ENCODE results near the gene DPP6. TPM values are rescaled to one million over a fixed set of nuclear protein-coding genes. Genes with fewer than 3 reads are reported as not detected.

DPP6 gene
- total RNA-seq, 1 donor from 2014 or later: not detected

DNA sequence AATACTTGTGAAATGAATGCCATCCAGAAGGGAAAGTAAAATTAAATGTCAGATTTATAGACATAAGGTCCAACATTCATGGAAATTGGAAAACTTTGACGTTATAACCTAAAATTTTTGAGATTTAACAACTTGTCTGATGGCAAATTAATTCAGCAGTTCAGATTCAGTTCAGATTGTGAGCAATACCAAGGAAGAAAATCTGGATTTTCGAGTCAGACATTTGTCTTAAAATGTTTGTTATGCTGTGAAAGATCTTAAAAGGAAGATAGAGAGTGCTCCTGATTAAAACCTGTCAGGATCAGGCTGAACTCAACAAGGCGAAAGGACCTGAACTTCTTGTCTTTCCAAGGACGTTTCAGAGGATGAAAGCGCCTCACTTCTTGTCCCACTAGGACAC, 629.8 kb downstream of the DPP6 start:
- DNase-seq (ENCODE audit: extremely low read depth, low read depth, low spot score): no peak

DNA sequence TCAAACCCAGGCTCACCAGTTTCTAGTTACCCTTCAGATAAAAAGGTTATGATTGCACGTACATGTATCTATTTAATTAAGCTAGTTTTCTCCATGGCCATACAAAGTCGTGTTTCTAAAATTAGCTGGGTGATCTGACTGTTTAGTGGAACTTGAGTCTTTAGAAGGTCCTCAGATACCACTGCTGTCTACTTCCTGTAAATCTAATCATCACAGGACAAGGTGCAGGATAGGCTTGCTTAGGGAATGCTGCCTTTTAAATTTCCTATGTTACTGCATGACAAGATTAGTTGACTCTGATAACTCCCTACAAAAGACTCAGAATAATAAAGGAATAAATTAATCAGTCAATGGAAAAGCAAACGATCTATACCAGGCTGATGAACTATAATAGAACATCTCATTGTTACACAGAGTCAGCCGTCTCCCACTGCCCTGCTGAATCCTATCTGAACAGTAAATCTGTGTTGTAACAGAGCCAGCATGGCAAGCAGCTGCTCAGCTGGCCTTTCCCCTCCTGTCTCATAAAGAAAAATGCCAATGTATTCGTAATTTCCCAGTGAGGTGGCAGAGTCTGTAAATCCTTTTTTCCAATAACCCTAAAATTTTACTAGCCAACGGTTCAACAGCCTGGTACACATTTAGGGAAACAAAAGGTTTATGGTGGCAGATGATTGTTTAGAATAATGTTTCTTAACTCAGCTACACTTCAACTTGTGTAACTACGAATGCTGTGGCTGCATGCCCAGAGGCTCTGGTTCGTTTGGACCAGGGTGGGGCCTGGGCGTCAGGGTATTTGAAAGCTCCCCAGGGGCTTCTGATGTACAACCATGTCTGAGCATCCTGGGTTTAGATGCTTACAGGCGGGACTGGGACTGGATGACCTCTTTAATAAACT, 632.7 kb downstream of the DPP6 start:
- DNase-seq (ENCODE audit: extremely low read depth, low read depth, low spot score): no peak

DNA sequence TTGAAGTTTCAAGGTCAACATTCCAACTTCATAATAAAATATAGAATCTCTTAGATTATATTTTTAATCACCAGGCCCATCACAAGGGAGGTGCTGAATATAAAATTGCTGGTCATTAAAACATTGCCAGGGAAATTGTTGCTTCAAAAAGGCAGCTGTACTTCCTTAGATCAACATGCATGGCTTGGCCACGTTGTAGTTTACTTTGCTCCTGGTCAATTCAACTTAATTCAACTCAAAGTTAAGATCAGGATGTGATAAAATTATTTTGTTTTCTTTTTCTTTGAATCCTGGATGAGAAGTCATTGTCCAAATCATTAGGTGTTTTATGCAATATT, 633.3 kb downstream of the DPP6 start:
- no peak for DNase-seq (ENCODE audit: extremely low read depth, low read depth, low spot score)

DNA sequence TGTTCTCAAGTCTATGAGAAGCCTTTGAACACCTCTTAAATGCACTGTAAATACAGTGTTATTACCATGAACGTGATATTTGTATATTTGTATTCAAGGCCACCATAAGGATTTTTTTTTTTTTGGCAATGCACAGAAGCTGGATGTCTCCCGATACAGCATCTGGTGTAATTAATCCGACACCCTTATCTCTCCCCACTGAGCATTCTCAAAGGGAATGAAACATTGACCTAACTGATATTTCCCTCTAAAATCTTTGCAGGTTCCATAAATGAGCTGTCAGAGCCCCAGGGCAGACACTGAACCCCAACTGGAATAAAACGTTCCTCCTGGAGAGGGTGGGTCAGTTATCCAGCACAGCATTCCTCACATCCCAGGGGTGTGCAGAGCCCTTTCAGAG, 634.1 kb downstream of the DPP6 start:
- no peak for DNase-seq (ENCODE audit: extremely low read depth, low read depth, low spot score)

DNA sequence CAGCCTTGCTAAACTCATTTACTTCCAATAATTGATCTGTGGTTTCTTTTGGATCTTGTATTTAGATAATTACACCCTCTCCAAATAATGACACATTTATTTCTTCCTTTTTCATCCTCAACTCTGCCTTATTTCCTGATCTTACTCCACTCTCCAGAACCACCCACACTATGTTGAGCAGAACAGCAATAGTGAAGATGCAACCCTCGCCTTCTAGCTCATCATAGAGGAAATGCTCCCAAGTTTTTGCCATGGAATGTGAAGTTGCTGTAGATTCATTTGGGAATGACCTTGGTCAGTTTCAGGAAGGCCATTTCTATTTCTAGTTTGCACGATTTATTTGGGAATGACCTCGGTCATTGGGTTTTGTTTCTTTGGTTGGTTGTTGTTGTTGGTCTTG, 636.8 kb downstream of the DPP6 start:
- DNase-seq (ENCODE audit: extremely low read depth, low read depth, low spot score): no peak

DNA sequence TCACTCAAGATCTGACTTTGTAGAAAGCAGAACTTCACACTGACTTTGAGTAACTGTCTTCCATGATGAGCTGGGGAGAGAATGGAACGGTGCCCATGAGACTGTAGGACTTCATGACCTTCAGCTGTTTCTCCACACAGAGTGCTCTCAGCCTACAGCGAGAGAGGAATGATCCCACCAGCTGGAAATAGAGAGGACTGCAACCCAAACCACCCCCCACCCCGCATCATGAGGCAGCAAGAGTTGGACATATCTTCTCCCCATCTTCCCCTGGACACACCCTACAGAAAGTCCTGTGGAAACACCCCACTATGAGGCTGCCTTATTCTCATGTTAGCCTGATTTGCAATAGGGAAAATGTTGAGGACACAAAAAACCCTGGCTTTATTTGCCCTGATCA, 638.2 kb downstream of the DPP6 start:
- DNase-seq (ENCODE audit: extremely low read depth, low read depth, low spot score): no peak

DNA sequence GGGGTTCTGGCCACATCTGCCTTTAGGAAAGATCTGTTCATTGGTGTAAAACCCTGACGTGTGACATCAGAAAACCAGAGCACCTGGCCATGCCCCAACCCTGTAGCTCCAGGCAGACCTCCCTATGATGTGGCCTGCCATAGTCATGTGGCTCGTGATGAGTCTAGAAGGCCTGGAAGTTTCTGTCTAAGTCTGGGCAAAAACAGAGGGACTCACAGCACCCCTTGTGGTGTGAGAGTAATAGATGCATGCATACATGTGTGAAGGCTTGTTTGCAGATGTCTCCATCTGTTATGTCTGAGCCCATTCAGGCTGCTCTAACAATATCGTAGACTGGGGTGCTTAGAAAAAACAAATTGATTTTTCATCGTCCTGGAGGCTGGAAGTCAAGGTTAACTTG, 641.5 kb downstream of the DPP6 start:
- DNase-seq (ENCODE audit: extremely low read depth, low read depth, low spot score): no peak

DNA sequence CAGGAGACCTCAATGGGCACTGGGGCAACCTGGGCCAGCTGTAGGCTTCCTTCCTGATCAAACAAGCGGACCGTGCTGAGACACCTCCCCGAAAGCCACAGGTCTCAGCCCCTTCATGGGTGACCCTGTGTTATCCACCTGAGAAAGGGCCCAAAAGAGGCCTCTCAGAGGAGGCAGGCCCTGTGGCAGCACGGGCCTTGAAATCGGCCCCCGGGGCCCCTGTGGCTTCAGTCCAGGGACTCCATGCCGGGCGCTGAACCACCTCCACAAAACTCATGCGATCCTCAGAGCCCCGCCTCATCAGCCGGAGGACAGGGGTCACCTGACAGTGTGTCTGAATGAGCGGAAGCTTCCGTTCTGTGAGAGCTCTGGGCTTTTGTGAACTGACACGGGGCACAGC, 643.6 kb downstream of the DPP6 start:
- DNase-seq (ENCODE audit: extremely low read depth, low read depth, low spot score): no peak

DNA sequence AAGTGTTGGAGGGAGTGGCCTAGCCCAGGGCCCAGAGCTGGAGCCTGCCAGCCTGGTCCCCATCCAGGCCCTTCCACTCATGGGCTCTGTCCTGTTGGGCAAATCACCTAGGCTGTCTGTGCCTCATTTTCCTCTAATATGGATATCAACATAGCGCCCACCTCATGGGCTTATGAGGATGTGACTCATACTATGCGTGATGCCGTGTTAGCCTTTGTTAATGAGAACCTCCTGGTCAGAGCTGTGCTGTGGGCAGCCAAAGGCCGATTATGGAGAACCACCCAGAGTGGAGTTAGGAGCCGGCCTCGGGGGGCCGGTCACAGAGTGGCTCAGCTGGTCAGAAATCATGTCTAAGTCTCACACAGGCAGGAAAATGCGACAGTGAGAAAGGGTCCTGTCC, 644.4 kb downstream of the DPP6 start:
- no peak for DNase-seq (ENCODE audit: extremely low read depth, low read depth, low spot score)

DNA sequence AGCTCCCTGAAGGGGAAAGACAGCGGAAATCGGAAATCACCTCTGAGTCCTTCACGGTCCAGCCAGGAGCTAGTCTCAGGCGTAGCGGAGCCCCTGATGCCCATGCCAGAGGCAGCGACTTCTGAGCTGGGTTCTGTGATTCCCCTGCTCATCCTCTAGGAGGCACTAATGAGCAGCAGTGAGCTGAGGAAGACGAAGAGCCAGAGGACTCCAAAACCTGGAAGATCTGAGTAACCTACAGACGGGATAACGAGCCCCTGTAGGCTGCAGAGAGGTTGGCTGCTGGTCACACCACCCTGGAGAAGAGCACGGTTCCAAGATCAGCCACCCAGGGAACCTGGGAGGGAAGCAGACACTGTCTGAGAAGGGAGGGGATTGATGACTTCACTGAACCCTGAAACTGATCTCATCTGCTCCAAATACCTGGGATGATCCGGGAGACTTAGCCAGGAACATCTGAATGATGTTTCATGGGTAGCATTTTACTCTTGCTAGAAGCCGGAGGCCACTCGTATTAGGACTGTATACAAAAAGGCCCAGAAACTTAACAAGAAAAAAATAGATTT, 646.6 kb downstream of the DPP6 start:
- DNase-seq (ENCODE audit: extremely low read depth, low read depth, low spot score): no peak

DNA sequence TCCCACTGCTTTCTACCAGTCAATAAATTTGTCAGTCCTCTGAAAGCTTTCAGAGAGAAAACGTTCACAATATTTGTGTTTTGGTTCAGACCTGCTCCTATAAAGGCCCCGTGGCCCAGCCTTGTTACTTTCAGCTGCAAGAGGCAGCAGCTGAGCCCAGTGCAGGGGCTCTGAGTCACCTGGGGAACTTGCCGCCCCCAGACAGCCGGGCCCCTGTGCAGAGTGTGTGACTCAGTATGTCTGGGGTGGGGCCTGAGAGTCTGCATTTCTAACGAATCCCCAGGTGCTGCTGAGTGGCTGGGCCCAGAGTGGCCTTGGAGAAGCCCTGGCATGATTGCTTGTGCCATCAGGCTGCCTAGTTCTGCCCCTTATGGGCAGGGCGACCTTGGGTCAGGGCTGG, 647.2 kb downstream of the DPP6 start:
- DNase-seq (ENCODE audit: extremely low read depth, low read depth, low spot score): no peak

DNA sequence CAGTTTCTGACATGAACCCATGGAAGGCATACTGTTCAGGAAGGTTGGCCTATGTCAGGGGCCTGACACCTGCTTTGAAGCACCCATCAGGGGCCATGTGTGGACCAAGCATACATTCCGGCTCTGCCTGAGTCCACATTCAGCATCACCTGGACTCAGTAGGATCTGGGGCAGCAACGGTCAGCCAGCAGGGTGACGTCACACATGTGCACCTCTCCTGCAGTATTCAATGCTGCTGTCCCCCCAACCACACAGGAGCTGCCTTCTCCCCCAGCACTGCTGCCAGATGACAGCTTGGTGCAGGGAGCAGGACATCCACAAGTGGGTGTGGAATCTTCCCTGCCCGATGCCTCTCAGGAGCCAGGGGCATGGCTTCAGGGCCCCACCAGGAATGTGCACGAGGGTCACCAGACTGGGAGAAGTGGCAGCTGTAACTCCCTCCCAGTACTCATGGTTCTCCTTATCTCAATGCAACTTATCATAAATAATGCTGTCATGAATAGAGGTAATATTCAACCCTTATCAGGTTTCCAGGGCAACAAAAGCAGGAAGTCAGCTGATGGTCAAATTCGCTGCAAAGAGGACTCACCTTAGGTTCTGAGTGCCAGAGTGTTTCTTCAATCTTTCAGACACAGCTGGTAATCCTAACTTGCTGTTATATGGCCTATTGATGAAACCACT, 657.8 kb downstream of the DPP6 start:
- no peak for DNase-seq (ENCODE audit: extremely low read depth, low read depth, low spot score)

DNA sequence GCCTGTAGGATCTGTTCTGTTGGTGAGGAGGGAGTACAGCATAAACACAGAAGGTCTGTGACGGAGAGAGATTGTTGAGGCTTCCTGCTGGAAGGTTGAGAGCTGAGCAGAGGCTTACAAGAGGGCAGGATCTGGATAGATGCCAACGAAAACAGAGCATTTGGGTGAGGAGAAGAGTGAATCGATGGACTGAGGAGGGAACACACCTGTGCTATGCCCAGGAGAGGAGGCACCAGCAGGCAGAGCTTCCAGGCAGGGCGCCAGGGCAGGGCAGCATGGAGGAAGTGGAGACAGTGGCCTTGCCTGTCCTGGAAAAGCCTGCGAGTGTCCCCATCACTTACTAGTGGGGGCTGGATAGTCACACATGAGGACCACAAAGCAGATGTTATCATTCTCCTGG, 667.8 kb downstream of the DPP6 start:
- DNase-seq (ENCODE audit: extremely low read depth, low read depth, low spot score): no peak

DNA sequence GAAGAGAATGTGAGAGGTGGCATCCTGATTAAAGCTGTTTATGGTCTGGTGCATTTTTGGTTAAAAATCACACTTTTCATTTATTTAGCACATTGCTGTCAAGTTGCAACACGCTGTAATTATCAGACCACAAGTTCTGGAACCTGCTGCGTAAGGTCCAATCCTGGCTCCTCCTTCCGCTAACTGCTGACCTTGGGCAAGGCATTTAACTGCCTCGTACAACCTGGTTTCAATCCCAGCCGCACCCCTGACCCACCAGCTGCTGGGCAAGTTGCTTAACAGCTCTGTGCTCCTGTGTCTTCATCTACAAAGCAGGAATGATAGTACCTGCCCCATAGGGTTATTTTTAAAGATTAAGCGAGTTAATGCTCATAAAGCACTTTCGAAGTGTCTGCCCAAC, 668.9 kb downstream of the DPP6 start:
- DNase-seq (ENCODE audit: extremely low read depth, low read depth, low spot score): no peak

DNA sequence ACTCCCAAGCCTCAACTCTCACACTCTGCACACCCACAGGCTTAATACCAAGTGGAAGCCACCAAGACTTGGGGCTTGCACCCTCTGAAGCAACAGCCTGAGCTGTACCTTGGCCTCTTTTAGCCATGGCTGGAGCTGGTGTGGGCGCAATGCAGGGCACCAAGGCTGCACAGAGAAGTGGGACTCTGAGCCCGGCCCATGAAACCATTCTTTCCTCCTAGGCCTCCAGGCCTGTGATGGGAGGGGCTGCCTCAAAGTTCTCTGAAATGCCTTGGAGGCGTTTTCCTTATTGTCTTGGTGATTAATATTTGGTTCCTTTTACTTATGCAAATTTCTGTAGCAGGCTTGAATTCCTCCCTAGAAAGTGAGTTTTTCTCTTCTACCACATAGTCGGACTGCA, 674.2 kb downstream of the DPP6 start:
- no peak for DNase-seq (ENCODE audit: extremely low read depth, low read depth, low spot score)

DNA sequence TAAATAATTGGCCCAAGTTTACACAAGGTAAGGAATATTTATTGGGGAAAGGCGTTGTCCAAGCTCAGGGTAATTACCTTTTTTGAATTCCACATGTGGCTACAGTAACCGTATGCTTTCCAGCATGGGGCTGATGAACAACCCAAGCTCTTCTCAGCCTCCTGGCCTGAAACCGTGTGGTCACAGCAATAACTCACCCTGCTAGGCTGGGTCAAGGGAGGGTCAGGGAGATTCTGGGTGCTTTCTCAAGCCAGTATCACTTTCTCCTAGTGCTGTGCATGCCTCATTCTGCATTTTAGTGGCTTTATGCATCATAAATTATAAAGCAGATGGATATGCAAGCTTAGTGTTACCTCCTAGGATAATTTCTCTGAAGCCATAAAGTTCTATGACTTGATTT, 676.9 kb downstream of the DPP6 start:
- DNase-seq (ENCODE audit: extremely low read depth, low read depth, low spot score): no peak

DNA sequence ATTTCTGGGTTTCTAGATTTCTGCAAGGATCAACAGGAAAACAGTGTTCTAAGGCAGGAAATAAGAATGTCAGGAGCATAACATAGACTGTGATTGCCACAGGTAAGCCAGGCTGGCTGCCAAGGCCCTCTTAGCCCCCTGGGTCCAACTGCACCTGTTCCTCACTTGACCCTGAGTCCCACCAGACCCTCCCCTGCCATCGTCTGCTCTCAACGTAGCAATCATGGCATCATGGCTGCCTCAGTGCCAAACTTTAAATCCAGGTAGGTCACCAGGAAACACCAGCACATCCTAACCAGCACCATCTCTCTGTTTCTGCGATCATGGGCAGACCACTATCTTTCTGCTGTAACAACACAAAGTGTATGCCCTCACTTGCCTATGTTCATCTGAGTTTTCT, 683.6 kb downstream of the DPP6 start:
- DNase-seq (ENCODE audit: extremely low read depth, low read depth, low spot score): no peak

DNA sequence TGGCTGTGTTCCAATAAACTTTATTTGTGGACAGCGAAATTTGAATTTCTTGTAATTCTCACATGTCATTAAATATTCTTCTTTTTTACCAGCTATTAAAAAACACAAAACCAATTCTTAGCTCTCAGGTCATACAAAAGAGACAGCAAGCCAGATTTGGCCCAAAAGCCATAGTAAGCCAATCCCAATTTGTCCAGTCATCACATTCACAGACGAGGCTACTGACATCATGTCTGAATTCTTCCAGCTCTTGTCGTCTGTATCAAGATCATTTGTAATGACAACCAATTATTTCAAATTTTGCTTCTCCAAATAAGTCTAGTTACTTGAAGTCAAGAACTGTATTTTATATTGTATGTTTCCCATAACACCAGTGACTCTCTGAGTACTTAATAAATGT, 684.2 kb downstream of the DPP6 start:
- DNase-seq (ENCODE audit: extremely low read depth, low read depth, low spot score): no peak

DNA sequence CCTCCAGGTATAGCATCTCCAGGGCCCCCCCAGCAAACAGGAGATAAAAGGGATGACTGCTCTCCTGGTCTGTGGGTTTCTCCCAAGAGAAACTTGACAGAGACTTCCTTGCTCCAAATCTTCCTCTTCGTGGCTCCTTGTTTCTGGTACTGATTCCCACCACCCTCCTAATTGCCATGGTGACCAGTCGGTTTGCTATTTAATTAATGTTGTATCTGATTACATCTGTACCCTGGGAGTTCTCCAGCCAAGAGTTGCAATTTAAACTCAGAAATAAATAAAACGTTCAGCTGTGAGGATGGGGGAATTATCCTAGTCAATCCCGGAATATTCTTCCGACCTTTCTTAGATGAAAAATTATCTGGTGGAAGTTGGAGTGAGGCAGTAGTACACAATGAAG, 686.0 kb downstream of the DPP6 start:
- DNase-seq (ENCODE audit: extremely low read depth, low read depth, low spot score): no peak

DNA sequence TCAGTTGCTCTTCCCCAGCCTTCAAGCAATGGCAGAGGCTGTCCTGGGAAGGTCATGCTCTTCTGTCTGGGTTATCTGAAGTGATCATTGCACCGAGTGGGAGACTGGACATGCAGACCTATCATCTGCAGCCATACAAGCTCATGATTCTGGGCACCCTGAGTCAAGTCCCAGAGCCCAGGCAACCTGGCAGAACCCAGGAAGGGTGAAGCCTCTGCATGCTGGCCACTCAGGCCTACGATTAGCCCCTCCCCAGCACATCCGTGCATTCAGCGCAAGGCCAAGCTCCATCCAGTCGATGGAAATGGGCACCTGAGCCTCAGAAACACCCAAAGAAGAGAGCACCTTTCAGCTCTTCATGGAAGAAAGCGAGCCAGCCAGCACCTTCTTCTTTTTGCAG, 688.9 kb downstream of the DPP6 start:
- DNase-seq (ENCODE audit: extremely low read depth, low read depth, low spot score): no peak

DNA sequence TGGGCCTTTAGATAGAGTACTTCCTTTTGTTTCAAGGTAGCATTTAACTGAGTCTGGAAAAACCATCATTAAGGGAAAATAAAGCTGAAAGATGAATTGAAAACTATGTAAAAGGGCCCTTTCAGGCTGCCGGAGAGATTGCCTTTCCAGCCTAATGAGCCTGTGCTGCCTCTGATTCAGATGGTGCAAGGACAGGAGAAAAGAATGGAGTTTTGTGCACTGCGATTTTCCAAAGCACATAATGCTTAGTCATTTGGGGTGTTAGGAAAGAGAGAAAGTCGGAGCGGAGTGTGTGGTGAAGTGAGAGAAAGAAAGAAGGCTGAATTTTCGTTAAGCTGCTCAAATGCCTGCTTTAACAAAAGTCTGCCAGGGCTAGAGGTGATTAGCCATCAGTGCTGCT, 691.0 kb downstream of the DPP6 start:
- DNase-seq (ENCODE audit: extremely low read depth, low read depth, low spot score): no peak

DNA sequence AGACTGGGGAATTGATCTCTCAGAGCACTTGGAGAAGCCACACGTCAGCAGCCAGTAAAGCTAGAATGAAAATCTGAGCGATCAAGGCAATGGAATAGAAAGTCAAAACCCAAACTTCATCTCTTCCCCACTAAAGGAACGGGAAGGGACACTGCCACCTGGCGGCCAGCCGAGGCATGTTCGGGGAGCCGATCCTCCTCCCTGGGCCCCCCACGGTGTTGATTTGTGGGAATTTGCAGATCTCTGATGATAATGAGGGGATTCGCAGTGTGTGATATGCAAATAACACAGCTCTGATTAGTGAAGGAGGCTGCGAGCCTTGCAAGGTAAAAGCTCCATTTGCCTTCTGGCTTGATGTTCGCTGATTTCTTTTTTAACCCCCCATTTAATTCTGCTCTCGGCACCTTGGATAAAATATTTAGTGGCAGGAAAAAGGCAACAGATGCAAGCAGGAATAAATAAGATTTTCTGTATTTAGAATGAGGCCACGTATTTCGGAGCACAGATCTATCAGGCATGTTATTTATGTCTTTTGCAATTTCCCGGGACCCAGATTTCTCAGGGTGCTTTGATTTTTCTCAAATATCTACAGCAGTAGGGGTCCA, 692.2 kb downstream of the DPP6 start:
- DNase-seq (ENCODE audit: extremely low read depth, low read depth, low spot score): no peak
